GM03348 (cell line): Measurements from ENCODE around the gene FOXA1.

Source experiments
- DNase-seq: peaks from one replicate; pipeline ENCODE4 v3.0.0; 2012; ENCODE audit warnings: low spot score

FOXA1 gene

DNA sequence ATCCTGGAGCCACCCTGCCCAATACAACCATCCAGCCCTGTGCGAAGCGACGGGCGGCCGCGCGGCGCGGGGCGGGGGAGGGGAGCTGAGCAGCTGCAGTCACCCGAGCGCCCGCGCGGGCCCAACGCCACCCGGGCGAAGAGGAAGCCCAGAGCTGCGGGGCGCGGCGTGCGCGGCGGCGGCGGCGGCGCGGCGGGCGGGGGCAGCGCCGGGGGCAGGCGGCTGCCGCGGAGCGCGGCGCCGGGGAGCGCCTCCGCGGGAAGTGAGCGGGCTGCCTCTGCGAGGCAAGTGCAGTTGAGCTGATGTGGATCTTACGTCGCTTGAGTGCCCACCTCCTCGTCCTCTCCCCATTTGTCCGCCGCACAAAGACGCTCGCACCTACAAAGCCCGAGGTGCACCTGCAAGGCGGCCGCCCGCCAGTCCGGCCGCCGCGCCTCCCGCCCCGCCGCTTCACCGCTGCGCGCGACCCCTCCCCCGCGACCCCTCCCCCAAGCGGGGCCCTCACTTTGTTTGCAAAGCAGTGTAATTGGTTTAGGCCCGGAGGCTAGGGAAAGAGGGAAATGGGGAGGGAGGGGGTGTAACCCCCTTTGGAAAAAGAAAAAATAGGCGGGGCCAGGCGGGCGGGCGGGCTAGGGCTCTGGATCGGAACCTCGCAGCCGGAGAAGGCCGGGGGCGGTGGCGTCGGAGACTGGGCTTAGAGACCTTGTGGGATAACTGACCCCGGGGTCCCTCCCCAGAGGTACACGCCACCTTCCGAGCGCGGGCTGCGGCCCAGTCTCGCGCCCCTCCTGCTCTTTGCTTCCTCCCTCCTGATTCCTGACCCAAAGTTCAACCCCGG is at the start of gene FOXA1, which contains the start of gene TTC6:
TSS of gene FOXA1 (minus strand) at position 279 of the 838 bp plus-strand sequence. CDS start at position 2, 277 bp downstream.
TSS of gene TTC6 (plus strand) at position 659 of the 838 bp plus-strand sequence. CDS start 26,436 bp downstream, outside the sequence.
- peak; percentile 70 for DNase-seq

DNA sequence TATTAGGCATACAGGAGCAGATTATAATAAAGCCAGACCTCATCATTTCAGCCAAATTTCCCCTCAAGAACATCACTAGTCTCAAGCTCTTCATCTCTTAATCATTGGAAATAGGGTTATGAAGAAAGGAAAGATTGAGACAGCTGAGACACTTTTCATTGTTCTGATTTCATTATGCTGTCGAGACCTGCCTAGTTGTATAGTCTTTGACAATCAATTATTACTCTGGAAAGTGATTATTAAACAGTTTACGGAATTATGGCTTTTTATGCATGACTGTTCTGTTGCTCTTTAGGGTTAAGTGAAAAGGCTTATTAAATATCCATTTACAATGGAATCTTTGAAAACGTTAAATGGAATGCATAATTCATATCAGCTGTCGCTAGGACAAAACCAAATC is 48.7 kb upstream of the FOXA1 start:
- no peak for DNase-seq

- DNase-seq = no peak
These were observed 47.1 kb upstream of the FOXA1 start for GRCh38 chr14:37642125-37642524.

DNA sequence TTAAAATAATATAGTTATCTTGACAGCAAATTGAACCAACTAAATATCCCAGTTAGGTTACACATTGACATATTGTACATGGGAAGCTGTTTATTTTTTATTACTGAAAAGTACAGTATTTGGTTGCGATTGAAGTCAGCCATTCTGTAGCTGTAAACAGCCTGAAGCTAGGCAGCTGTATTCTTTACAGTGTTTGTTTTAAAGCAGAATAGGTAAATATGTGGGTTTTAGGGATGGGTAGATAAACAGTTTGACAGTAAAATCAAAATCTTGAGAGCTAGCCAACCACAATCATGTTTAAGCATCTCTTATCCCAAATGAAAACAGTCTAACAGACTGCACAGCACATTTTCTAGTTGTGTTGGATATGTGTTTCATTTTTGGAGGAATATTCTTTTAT is 46.1 kb upstream of the FOXA1 start:
- no peak for DNase-seq

GRCh38 chr14:37638599-37638998 is 43.5 kb upstream of the FOXA1 start:
- DNase-seq = no peak

- no peak for DNase-seq
These were observed 42.3 kb upstream of the FOXA1 start for GRCh38 chr14:37637341-37637740.

- no peak for DNase-seq
These were observed 30.8 kb upstream of the FOXA1 start for GRCh38 chr14:37625597-37626595.

DNA sequence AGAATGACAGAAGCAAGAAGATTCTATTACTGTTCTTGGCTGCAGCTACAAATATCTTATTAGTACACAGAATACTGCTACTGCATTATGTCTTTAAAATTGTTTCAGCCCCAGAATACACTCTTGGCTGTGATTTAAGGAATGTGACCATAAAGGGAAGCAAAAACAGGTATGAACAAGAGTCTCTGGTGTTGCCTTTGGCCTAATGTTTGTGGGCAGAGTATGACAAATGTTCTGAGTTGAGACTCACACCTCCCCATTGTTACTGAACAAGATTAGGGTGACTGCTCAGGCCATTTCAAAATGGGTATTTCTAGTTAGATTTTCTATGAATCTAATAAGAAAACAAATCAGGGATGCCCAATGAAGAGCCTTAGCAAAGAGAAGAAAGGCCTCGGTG is 28.9 kb upstream of the FOXA1 start:
- DNase-seq = no peak

GRCh38 chr14:37623426-37623951 is 28.4 kb upstream of the FOXA1 start:
- DNase-seq = peak; percentile 45

GRCh38 chr14:37622231-37622923 is 27.3 kb upstream of the FOXA1 start:
- peak; percentile 58 for DNase-seq

- no peak for DNase-seq
These were observed 25.8 kb upstream of the FOXA1 start for GRCh38 chr14:37620856-37621255.

- no peak for DNase-seq
These were observed 23.5 kb upstream of the FOXA1 start for GRCh38 chr14:37618498-37619028.

- DNase-seq = no peak
These were observed 22.9 kb upstream of the FOXA1 start for GRCh38 chr14:37617864-37618365.

- no peak for DNase-seq
These were observed 21.8 kb upstream of the FOXA1 start for GRCh38 chr14:37616853-37617252.

GRCh38 chr14:37615582-37616289 is 20.7 kb upstream of the FOXA1 start:
- no peak for DNase-seq

DNA sequence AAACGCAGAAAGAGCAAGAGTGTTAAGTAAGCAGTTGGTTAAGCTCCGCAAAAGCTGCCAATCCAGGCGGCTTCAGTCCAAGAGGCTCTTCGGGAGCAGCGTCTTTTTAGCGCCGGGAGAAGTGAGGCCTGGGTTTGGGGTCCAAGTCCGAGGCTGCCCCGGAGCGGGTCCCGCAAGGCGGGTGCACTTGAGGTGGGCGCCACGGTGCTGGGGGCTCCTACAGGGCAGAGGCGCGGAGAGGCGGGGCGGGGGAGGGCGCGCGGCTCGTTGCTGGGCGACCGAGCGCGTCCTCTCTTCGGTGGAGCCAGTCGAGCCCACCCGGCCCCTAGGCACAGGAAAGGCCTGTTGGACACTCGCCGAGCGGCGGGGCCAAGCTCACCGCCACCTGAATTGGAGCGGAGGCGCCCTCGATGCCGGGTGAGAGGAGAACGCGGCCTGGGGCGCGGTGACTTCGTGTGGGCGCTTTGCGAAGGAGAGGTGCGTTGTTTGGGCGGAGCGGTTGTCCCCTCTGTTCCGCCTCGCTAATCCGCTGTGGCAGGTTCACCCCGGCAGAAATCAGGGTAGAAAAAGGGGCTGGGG is 16.0 kb upstream of the FOXA1 start:
- DNase-seq = no peak

DNA sequence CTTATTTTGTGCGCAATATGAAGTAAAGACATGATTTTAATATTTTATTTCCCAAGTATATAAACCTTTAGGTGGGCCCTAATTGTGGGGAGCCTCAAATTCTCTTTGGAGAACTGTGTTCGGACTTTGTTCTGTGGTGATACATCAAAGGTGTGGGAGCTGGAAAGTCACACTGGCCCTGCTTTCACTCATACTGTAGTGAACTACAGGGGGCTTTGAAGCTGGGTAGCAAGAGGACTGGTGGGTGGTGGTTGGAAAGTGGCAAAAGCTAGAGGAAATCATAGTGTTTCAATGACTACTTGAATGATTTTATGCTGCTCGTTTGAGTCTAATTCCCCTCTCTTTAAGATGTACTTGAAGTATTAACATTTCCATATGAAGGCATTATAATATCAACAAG is 13.6 kb upstream of the FOXA1 start:
- DNase-seq = no peak

DNA sequence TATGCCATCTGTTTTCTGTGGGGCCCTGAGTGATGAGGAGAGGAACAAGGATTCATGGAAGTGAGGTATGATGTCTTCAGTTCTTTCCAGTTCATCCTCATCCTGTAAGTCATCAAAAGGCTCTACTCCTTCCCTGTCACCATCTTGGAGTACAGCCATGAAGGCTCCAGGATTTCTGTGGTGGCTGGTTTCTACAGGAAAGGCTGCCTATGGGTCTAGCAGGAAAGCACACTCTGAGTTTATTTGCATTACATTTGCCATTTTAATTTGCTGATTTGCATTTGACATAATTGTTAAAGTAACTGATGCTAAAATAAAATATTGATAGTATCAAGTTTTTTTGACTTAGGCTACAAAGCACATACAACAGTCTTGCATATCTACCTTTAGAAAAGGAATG is 11.6 kb upstream of the FOXA1 start:
- no peak for DNase-seq

DNA sequence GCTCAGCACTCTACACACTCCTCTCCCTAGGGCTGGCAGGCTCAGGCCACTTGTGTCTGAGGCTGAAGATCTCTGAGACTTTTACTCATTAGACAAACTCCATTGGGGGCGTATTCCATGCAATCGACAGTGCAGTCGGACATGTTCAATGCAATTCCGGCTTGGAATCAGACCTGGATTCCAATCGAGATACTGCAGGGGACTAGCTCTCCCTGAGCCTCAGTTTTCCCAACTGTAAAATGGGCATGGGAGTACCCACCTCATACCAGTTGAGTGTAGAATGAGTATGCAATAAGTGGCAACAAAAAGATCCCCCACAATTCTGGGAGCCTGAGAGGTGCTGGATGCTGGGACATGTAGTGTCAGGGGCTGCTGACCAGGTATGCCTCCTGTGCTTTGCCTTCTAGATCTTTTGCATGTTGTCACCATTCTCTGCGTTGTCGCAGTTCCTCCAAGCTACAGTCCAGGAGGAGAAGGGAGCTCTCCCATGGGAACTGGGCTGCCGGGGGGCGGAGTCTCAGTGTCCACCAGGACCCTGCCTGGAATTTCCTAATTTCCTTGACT is 8.7 kb upstream of the FOXA1 start:
- DNase-seq = no peak
